ENCODE measurements around the gene FDPS.
"Not testable (repeated sequence)": the region's sequence is repeated elsewhere in the genome, so short reads cannot be mapped to it uniquely, and the experiment has no call there.

Gene FDPS

GRCh38 chr1:155285631-155286044 lies 23.0 kb upstream of the FDPS start:
- DNase-seq (ENCODE audit: low spot score): no peak

GRCh38 chr1:155286544-155286943 lies 22.1 kb upstream of the FDPS start:
- DNase-seq (ENCODE audit: low spot score): no peak

GRCh38 chr1:155287987-155288543 lies 20.6 kb upstream of the FDPS start:
- DNase-seq (ENCODE audit: low spot score): no peak

GRCh38 chr1:155291006-155291405 lies 17.7 kb upstream of the FDPS start:
- not testable (repeated sequence) for DNase-seq (ENCODE audit: low spot score)

- DNase-seq (ENCODE audit: low spot score): no peak
These were observed 15.4 kb upstream of the FDPS start for GRCh38 chr1:155293086-155293749.

GRCh38 chr1:155294520-155295182 lies 14.0 kb upstream of the FDPS start:
- DNase-seq (ENCODE audit: low spot score): no peak

- no peak for DNase-seq (ENCODE audit: low spot score)
These were observed 13.3 kb upstream of the FDPS start for GRCh38 chr1:155295183-155295941.

GRCh38 chr1:155295942-155296267 lies 12.8 kb upstream of the FDPS start:
- DNase-seq (ENCODE audit: low spot score): no peak

GRCh38 chr1:155296661-155297060 lies 12.0 kb upstream of the FDPS start:
- no peak for DNase-seq (ENCODE audit: low spot score)

- DNase-seq (ENCODE audit: low spot score): no peak
These were observed 11.3 kb upstream of the FDPS start for GRCh38 chr1:155297384-155297783.

GRCh38 chr1:155300024-155300423 lies 8.6 kb upstream of the FDPS start:
- no peak for DNase-seq (ENCODE audit: low spot score)

- no peak for DNase-seq (ENCODE audit: low spot score)
These were observed 7.9 kb upstream of the FDPS start for GRCh38 chr1:155300553-155301329.

GRCh38 chr1:155301342-155301841 lies 7.3 kb upstream of the FDPS start, which contains the start of gene PKLR:
Gene PKLR, minus strand, starts transcription at chr1:155301438. Its CDS starts 43 bp downstream, at chr1:155301395.
- DNase-seq (ENCODE audit: low spot score): no peak

GRCh38 chr1:155304558-155305063 lies 4.1 kb upstream of the FDPS start:
- DNase-seq (ENCODE audit: low spot score): no peak

- no peak for DNase-seq (ENCODE audit: low spot score)
These were observed 2.7 kb upstream of the FDPS start for GRCh38 chr1:155305881-155306391.

GRCh38 chr1:155307247-155307740 lies 1.4 kb upstream of the FDPS start:
- DNase-seq (ENCODE audit: low spot score): no peak

GRCh38 chr1:155309423-155310021 lies 856 bp downstream of the FDPS start:
- DNase-seq (ENCODE audit: low spot score): peak; percentile 42

- no peak for DNase-seq (ENCODE audit: low spot score)
These were observed 4.6 kb downstream of the FDPS start for GRCh38 chr1:155313261-155313660.

- no peak for DNase-seq (ENCODE audit: low spot score)
These were observed 8.3 kb downstream of the FDPS start for GRCh38 chr1:155316922-155317321.

GRCh38 chr1:155318082-155318481 lies 9.4 kb downstream of the FDPS start:
- DNase-seq (ENCODE audit: low spot score): no peak

- DNase-seq (ENCODE audit: low spot score): no peak
These were observed 10.9 kb downstream of the FDPS start for GRCh38 chr1:155319536-155319935.

Data from D341Med (cell line).